ENCODE results near the gene B4GALT2.

Gene B4GALT2

DNA sequence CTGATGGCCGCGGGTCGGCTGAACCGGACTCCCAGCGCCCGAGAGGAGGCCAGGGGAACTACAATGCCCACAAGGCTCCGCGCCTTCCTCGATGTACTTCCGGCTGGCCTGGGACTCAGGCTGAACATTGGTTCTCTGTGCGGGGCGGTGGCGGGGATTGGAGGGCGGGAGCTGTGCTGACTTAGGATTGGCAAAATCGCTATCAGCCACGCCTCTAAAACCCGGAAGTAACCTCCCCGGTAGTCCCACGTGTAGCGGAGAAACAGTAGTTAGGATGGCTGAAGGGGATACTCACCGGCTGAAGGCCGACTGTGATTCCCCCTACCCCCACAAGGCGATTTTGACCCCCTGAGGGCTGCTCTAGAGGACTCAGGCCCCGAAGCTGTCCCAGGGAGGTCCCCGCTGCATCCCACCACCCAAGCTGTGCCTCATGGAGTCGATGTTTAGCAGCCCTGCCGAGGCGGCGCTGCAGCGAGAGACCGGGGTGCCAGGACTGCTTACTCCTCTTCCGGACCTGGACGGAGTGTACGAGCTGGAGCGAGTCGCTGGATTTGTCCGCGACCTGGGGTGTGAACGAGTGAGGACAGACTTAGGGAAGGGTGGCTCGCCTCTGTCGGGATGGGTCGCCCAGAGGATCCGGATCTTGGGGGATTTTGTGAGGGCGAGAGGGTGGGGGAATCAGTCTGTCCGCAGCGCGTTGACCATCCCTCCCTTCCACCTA lies 9.1 kb upstream of the B4GALT2 start, which contains the start of gene DPH2:
TSS of gene DPH2 (plus strand) at position 265 of the 721 bp plus-strand sequence. CDS start at position 431, 166 bp downstream.
- DNase-seq (ENCODE audit: low read depth), result peak; percentile 86

DNA sequence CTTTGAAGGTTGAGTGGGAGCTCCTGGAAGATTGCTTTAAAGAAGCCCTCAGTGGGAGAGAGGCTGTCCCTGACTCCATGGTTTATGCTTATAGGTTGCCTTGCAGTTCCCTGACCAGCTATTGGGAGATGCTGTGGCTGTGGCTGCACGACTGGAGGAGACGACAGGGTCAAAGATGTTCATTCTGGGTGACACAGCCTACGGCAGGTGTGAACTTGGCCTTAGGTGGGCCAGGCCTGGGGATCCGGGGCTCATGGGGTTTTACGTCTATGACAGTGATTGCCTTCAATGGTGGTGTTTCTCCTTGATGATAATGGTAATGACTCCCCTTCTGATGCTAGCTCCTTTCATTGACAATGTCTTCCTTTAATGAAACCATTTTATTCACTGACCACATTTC lies 8.5 kb upstream of the B4GALT2 start:
- no peak for DNase-seq (ENCODE audit: low read depth)

DNA sequence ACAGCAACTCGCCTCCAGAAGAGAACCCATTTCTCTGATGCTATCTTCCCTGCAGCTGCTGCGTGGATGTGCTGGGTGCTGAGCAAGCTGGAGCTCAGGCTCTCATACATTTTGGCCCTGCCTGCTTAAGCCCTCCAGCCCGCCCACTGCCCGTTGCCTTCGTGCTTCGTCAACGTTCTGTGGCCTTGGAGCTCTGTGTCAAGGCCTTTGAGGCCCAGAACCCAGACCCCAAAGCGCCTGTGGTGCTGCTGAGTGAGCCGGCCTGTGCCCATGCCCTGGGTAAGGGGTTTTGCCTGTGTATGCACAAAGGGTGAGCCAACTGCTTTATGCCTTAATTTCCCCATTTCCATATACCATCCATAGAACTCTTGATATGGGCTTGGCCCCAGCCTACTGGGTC lies 8.1 kb upstream of the B4GALT2 start:
- DNase-seq (ENCODE audit: low read depth), result no peak

DNA sequence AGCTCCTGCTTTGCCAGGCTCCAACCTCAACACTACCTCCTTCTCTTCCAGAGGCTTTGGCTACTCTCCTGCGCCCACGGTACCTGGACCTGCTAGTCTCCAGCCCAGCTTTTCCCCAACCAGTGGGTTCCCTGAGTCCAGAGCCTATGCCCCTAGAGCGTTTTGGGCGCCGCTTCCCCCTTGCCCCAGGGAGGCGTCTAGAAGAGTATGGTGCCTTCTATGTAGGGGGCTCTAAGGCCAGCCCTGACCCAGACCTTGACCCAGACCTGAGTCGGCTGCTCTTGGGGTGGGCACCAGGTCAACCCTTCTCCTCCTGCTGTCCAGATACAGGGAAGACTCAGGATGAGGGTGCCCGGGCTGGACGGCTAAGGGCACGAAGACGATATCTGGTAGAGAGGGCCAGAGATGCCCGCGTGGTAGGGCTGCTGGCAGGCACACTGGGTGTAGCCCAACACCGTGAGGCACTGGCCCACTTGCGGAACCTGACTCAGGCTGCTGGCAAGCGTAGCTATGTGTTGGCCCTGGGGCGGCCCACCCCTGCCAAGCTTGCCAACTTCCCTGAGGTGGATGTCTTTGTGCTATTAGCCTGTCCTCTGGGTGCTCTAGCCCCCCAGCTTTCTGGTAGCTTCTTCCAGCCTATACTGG lies 7.6 kb upstream of the B4GALT2 start:
- no peak for DNase-seq (ENCODE audit: low read depth)

DNA sequence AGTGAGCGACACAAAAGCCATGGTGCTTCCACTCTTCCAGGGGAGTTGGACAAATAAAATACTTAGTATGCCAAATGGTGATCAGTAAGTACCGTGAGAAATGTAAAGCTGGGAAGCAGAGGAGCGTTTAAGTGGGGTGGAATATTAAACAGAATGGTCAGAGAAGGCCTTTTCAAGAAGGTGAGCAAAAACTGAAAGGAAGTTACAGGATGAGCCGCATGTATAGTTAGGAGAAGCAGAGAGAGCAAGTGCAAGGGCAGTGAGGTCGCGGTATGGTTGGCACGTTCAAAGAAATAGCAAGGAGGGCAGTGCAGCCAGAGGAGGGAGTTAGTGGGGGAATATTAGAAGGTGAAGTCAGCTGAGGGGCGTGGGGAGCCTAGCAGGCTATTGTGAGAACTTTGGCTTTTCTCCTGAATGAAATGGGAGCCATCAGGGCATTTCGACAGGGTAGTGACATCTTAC lies 5.0 kb upstream of the B4GALT2 start:
- DNase-seq (ENCODE audit: low read depth), result no peak

DNA sequence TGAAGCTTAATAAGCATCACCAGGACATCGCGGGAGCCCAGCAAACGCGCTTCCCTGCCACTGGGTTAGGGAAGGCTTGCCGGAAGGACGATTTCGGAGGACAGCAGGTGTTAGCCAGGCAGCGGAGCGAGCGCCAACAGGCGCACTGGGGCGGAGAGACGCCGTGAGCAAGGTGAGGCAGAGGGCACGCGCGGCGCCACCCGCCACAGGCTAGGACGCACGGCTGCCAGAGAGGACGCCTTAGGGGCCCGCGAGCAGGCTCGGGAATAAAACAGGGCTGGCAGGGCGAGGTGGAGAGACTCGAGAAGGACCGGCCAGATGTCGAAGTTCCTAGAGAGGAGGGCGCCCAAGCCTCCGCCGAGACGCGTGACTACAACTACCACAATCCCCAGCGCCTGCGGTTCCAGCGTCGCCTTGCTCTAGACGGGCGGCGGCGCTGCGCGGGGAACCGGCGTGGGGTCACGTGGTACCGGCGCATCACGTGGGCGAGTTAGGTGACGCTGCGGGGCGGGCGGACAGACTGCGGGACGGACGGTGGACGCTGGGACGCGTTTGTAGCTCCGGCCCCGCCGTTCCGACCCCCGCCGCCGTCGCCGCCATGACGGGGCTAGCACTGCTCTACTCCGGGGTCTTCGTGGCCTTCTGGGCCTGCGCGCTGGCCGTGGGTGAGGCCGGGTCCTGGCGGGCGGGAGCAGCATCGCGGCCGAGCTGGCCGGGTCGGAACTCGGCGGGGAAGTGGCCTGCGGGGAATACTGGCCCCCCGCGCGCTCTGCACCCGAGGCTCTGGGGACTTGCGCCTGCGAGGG lies 4.4 kb upstream of the B4GALT2 start, which contains the start of gene ATP6V0B:
TSS of gene ATP6V0B (plus strand) at position 518 of the 806 bp plus-strand sequence. CDS start at position 599, 81 bp downstream.
- peak; percentile 61 for DNase-seq (ENCODE audit: low read depth)

DNA sequence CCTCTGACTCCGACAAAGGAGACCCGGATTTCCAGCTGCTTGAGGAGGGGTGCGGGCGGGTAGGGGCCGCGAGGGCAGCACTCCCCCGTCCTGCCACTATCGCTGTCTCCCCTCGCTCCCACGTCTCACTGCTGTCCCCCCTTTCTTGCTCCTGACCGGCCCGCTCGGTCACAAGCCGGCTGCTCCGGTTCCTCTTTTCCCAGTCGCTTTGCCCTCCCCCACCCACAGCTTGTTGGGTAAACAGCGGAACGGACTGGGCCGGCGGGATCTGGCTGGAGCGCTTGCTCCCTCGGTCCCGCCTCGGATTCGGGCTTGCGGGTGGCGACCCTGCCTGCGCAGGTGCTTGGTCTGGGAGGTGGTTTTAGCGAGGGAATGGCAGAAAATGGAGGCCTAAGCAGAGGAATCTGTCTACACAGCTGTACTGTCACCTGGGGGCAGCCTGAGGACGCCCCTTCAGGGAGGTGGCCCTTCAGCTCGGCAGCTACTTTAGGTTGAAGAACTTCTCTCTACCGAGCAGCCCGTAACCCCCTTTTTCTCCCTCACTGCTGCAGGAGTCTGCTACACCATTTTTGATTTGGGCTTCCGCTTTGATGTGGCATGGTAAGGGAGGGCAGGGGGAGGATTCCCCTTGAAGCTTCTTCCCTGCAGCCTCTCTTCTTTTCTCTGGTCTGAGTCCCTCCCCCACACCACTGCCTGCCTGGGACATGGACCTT lies 3.6 kb upstream of the B4GALT2 start:
- DNase-seq (ENCODE audit: low read depth), result no peak

DNA sequence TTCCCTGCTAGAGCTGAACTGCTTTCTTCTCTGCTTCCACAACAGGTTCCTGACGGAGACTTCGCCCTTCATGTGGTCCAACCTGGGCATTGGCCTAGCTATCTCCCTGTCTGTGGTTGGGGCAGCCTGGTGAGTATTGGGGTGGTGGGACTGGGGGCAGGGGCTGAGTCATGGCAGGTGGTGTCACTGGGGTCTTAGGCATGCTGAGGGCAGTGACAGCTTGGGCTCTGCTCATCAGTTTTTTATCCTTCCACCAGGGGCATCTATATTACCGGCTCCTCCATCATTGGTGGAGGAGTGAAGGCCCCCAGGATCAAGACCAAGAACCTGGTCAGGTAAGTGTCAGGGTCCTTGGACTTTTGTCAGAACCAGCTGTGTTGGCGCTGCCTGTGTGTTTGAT lies 3.0 kb upstream of the B4GALT2 start:
- DNase-seq (ENCODE audit: low read depth), result no peak

DNA sequence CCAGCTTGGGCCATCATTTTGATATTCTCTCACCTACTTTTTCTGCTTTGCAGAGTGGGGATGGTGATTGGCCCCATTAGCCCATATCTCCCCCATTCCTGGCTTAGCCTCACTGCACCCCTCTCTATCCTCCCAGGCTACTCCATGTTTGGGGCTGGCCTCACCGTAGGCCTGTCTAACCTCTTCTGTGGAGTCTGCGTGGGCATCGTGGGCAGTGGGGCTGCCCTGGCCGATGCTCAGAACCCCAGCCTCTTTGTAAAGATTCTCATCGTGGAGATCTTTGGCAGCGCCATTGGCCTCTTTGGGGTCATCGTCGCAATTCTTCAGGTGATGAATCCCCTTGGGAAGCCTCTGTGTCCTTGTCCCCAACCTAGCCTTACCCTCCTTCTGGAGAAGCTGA lies 2.1 kb upstream of the B4GALT2 start:
- DNase-seq (ENCODE audit: low read depth), result no peak

DNA sequence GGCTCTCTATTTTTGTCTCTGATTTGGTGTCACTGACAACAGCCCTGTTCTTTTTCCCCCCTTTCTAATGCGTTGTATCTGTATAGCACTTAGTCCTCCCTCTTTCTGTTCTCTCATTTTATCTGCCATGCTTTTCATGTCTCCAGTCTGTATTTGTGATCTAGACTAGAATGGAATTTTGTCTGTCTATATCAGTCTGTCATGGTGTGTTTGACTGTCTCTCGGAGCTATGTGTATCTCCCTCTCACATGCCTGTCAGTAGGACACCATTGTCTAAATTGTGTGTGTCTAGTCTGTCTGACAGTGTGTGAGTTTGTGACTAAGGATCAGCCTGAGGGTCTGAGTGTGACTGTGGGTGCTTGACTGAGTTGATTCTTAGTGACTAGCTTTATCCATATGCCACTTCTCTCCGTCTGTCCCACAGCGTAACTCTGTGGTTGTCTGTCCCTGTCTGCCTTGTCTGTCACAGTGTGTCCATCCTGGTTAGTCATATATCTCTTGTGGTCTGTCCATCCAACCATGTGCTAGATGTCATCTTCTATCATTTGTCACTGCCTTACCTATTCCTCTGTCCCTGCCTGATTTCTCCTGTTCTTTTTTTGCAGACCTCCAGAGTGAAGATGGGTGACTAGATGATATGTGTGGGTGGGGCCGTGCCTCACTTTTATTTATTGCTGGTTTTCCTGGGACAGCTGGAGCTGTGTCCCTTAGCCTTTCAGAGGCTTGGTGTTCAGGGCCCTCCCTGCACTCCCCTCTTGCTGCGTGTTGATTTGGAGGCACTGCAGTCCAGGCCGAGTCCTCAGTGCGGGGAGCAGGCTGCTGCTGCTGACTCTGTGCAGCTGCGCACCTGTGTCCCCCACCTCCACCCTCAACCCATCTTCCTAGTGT lies 1.4 kb upstream of the B4GALT2 start:
- no peak for DNase-seq (ENCODE audit: low read depth)

DNA sequence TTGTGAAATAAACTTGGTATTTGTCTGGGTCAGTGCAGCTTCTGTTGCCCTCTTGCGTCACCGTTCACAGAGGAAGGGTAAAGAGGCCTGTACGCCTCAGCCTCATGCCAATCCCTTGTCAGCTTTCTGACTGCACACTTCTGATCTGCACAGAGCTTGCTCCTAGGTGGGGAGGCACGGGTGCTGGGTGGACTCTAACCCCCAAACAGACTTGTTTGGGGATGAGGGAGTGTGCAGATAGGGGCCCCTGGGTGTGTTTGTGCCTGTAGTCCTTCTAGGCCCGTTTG lies 803 bp upstream of the B4GALT2 start:
- DNase-seq (ENCODE audit: low read depth), result no peak

DNA sequence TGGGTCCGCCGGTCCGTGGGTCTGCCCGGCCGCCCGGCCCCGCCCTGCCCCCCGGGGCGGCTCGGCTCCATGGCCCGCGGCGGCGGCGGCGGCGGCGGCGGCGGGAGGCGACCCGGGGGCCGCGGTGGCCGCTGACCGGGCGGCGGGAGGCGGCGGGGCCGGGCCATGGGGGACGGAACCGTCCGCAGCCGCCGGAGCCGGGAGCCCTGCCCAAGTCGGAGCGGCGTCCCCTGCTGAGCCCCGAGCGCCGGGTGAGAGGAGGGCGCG lies 184 bp downstream of the B4GALT2 start:
- no peak for DNase-seq (ENCODE audit: low read depth)

DNA sequence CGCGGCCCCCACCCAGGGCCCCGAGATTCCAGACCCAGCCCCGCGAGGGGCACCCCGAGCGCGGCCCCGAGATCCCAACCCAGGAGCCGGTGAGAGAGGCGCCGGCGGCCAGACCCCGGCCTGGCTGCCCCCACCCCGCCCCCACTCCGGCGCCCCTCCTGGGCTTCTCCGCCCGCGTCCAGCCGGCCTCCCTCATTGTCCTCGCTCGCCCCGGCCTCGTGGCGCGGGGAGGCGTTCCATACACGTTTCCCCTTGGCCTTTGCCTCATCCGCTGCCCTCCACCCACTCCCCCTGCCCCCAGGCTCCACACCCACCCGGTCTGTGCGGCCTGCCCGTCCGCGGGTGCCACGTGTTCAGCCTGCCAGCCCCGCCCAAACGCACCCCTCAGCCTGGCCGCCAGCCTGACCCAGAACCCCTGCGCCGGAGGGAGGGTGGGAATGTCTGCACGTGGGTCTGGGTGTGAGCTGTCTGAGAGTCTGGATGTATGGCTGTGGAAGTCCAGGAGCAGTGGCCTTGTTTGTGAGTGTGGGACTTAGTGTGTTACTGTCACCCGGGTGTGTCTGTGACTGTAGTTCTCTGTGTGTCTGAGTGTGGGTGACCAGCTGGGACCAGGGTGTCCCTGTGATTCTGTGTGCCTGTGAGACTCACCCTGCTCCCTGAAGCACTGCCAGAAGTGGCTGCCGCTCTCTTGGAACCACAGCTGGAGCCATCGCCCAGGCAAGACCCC lies 681 bp downstream of the B4GALT2 start:
- DNase-seq (ENCODE audit: low read depth), result no peak

DNA sequence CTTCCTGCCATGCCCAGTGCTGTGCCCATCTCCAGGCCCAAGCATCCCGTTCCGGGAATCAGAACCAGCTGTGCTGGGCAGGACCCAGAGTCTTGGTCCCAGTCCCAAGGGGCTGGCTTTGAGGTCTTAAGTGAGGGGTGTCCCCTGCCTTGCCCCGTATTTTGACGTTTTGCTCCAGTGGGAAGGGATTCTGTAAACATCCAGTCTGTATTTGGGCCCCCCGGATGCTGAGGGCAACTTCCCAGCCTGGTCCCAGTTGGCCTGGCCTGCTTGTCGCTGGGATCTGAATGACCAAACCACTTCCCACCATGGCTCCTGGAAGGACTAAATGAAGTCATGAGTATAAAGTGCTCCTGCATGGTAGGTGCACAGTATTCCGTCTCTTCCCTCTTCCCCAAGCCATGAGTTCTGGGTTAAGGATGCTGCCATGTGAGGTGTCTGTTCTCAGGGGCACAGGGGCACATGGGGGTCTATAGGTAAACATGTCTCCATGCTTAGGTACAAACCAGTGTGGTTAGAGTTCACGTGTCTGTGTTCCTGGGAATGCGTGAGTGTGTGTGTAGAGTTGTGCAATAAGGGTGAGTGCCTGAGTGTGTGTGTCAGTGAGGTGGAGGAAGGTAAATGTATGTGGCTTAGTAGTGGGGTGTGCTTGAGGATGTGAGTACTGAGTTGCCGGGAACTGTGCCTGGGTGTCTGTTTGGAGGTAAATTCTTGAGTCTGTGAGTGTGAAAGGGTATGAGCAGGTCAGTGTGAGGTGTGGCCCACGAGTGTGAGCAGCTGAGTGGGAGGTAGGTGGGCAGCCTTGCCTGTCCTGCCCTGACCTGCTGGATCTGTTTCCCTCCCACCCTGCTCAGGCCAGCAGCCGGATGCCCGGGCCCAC lies 1.5 kb downstream of the B4GALT2 start:
- no peak for DNase-seq (ENCODE audit: low read depth)

DNA sequence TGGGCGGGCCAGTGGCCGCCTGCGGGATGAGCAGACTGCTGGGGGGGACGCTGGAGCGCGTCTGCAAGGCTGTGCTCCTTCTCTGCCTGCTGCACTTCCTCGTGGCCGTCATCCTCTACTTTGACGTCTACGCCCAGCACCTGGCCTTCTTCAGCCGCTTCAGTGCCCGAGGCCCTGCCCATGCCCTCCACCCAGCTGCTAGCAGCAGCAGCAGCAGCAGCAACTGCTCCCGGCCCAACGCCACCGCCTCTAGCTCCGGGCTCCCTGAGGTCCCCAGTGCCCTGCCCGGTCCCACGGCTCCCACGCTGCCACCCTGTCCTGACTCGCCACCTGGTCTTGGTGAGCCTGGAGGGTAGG lies 2.1 kb downstream of the B4GALT2 start:
- no peak for DNase-seq (ENCODE audit: low read depth)

DNA sequence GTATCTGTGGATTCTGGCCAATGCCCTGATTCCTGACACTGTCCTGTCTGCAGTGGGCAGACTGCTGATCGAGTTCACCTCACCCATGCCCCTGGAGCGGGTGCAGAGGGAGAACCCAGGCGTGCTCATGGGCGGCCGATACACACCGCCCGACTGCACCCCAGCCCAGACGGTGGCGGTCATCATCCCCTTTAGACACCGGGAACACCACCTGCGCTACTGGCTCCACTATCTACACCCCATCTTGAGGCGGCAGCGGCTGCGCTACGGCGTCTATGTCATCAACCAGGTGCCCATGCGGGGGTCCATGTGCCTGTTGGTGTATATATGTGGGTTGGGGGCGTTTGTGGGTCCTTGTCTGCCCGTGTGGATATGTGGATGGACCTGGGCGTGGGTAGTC lies 2.6 kb downstream of the B4GALT2 start:
- DNase-seq (ENCODE audit: low read depth), result no peak

DNA sequence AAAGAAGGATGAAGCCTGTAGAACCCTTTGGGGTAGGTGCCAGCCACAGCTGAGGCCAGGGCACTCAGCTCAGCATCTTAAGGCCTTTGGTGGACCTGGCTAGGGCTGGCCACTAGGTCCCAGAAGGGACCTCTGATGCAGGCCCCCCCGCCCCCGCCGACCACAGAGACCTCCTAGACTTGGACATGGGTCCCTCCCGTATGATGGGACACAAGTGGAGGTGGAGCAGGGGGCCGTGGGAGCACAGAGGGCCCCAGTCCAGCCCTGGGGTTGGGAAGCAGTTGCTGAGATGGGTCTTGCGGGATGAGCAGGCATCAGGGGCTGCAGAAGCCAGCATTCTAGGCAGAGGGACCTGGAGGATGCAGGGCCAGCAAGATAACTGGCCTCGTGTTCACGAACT lies 3.2 kb downstream of the B4GALT2 start:
- no peak for DNase-seq (ENCODE audit: low read depth)

DNA sequence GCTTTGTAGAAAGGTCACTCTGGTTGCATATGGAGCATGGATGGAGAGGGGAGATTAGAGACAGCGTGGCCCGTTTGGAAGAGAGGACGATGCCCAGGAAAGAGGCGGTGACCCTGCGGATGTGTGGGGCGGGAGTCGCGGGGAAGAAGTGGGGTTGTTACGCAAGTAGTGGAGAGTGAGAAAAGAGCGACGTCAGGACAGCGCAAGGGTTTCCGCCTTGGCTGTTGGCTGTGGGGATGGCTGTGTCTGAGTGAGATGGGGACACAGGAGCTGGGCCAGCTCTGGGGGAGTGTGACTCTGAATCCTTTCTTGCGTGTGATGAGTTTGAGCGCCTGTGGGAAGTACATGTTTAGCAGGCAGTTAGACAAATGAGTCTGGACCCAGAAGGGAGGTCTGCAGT lies 3.8 kb downstream of the B4GALT2 start:
- no peak for DNase-seq (ENCODE audit: low read depth)

DNA sequence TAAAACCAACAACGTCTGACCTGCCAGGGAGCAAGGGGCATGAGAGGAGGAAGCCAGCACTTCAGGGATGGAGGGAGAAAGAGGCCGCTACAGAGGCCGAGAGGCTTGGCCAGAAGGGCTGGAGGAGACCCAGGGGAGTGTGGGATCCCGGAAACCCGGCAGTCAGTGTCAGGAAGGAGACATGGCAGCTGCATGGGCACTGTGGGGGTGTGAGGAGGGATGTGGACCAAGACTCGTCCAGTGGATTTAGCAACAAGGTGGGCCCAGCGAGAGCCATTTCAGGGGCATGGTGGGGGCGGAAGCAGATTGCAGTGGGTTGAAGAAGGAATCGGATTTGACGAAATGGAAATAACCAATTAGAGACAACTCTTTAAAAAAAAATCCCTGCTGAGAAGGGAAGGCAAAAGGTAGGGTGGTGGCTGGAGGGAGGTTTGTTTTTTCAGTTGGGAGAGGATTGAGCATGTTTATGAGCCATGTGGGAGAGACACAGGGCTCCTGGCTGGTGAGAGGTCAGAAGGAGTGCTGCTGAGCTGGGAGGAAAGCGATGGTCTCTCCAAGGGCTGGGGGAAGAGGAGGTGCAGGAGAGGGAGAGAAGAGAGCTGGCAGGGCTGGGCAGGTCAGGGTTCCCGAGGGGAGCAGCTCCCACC lies 4.4 kb downstream of the B4GALT2 start:
- no peak for DNase-seq (ENCODE audit: low read depth)

DNA sequence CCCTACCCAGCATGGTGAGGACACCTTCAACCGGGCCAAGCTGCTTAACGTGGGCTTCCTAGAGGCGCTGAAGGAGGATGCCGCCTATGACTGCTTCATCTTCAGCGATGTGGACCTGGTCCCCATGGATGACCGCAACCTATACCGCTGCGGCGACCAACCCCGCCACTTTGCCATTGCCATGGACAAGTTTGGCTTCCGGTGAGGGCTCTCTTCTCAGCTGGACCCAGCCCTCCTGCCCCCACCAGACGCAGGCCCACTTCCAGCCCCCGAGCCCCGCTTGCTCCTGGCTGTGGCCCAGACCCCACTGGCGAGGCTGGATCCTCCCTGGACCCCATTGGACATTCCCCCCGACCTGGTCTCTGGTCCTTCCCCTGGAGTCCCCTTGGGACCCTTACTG lies 5.8 kb downstream of the B4GALT2 start:
- no peak for DNase-seq (ENCODE audit: low read depth)

All from GM04503 (cell line).